CD4-positive, alpha-beta T cell treated with Interleukin-15 for 4 hours (primary cell): Measurements from ENCODE around the gene CLDN12.

Experiments
- DNase-seq: peaks from one replicate; pipeline ENCODE4 v3.0.0-alpha.2; 2020; ENCODE audit warnings: low spot score

CLDN12 gene

GRCh38 chr7:90433221-90433620 lies 30.0 kb downstream of the CLDN12 start:
- DNase-seq, result no peak

GRCh38 chr7:90445633-90446032 lies 42.4 kb downstream of the CLDN12 start:
- no peak for DNase-seq

- no peak for DNase-seq
These were observed 43.1 kb downstream of the CLDN12 start for GRCh38 chr7:90446137-90446899.

- DNase-seq, result no peak
These were observed 50.1 kb downstream of the CLDN12 start for GRCh38 chr7:90453259-90453891.

- no peak for DNase-seq
These were observed 50.7 kb downstream of the CLDN12 start for GRCh38 chr7:90453931-90454330.

- peak; percentile 45 for DNase-seq
These were observed 52.1 kb downstream of the CLDN12 start for GRCh38 chr7:90455163-90456030.

- DNase-seq, result no peak
These were observed 54.8 kb downstream of the CLDN12 start for GRCh38 chr7:90458104-90458503.

GRCh38 chr7:90459888-90460287 lies 56.6 kb downstream of the CLDN12 start:
- DNase-seq, result no peak

GRCh38 chr7:90461219-90461618 lies 58.0 kb downstream of the CLDN12 start:
- DNase-seq, result no peak

- DNase-seq, result peak; percentile 29
These were observed 59.9 kb downstream of the CLDN12 start for GRCh38 chr7:90463151-90463628.
